HCEC 1CT (cell line): ENCODE data around the gene REV3L.
"Not testable (repeated sequence)": the region's sequence is repeated elsewhere in the genome, so short reads cannot be mapped to it uniquely, and the experiment has no call there.

ENCODE experiments used
- DNase-seq: peaks from one replicate; pipeline ENCODE4 v3.0.0-alpha.2; 2017

Gene REV3L

DNA sequence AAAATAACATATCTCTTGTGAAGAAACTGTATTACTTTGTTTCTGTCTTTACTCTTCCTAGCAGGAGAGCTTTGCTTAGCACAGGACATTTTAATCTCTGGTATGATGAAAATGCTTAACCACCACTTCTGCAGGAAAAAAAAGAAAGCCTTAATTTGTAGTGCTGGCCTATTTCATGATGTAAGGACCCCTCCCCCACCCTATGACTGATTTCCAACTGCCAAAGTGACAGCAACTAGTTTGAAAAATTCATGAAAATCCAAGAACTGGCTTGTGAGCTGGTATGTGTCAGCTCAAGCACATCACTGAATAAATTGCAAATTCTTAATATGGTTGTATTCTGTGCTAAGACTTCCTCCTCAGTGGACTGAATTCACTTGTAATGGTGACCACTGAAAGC is 125.3 kb downstream of the REV3L start:
- no peak for DNase-seq

DNA sequence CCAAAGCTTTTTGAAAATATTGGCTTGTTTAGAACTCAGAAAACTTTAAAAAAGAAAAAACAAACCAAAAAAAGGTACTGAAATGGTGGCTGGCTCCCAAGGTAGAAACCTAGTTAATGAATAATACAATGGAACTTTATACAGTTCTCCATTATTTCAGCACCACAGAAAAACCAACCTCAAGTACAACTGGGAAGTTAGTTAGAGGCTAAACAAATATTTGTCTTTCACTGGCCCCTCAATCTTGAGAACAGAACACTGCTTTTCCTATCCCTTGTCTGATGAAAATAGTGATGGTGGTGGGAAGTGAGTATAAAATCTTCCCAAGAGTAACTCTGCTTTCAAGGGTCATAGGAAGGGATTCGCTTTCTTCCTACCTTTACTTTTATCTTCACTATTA is 126.5 kb downstream of the REV3L start:
- DNase-seq, result no peak

DNA sequence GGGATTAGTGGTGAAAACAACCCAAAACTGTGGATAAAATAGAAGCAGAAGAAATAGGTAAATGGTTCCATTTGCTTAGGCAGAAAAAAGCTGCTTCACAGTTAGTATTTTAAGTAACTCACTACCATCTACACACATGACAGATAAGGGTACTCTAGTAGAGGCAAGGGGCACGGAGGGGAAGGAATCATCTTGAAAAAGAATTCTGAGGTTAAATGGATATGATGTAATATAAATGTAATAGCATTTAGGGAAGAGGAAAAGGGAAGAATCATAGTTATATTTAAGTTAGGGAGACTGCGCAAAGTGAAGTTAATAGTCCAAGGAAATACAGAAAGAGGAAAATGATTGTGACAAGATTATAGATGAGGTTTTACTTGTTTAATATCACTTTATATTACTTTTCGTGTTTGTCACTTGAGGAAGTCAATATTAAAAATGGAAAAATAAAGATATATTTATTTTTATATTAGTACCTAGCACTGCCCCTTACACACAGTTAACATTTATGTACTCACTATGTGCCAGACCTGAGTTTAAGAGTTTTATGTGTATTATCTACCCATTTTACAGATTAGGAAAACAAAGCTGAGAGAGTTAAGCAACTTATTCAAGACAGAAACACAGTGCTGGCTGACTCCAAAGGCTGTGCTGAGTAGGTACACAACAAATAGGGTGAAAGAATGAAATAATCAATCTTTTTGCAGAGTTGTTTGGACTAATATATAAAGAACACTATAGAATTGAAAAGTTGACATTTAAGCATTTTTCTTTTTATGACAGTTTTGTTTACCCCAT is 128.1 kb downstream of the REV3L start:
- no peak for DNase-seq

DNA sequence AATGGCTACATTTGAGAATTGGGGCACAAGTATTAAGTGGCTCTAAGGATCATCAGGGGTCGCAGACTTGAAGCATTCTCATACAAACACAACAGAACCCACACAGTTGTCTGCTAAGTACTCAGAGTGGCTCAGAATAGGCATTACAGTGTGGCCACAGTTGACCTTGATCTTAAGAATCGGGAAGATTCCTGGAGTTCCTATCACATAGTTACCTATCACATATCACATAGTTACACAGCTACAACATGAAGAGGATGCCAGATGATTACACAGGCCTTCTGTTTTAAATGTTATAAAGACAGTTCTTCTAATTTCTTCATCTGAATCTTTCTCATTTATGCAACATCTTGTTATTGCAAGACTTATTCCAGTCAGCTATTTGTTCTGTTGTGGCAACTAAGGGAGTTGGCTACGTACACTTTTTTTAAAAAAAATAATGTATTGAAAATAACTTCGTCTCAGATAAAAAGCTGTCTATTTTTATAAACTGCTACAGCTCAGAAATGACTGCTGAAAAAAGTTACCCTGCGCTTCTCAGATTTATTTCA is 129.0 kb downstream of the REV3L start:
- no peak for DNase-seq

DNA sequence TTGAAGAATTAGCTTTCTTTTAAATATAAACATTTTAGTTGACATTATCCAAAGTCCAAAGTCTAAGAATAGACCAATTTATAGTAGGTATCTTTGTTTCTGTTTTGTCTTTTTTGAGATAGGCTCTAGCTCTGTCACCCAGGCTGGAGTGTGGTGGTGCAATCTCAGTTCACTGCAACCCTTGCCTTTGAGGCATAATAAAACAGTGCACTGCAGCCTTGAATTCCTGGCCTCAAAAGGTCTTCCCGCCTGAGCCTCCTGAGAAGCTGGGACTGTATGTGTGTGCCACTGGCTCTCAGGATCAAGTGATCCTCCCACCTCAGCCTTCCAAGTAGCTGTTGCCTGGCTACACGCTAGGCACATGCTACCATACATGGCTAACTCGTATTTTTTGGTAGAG is 135.4 kb downstream of the REV3L start:
- DNase-seq, result no peak

DNA sequence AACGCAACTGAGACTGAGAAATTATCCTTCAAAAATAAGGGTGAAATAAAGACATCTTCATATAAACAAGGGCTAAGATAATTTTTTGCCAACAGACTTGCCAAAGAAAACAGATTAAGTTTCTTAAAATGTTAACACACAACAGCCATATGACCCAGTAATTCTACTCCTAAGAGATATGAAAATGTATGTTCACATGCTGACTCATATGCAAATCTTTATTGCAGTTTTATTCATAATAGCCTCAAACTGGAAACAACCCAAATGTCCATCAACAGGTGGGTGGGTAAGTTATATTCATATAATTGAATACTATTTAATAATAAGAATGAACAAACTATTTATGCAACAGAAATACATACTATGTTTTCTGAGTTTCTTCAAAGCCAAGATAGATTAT is 140.1 kb downstream of the REV3L start:
- DNase-seq, result peak; percentile 20

DNA sequence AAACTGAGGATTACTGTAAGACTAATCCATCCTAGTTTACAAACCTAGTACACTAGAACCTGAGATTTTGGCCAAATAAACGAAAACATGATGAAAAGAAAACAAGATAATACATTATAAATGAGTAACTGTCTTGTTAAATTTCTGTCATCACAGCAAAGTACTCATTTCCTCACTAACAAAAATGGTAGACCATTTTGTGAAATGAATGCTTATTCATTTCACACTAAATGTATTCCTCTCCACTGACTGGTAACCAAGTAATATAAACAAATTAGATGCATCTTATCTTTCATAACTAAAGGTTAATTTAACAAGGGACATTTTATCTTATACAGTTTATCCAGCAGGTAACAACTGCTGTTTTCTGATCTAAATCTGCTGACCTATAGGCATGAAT is 143.7 kb downstream of the REV3L start:
- no peak for DNase-seq

DNA sequence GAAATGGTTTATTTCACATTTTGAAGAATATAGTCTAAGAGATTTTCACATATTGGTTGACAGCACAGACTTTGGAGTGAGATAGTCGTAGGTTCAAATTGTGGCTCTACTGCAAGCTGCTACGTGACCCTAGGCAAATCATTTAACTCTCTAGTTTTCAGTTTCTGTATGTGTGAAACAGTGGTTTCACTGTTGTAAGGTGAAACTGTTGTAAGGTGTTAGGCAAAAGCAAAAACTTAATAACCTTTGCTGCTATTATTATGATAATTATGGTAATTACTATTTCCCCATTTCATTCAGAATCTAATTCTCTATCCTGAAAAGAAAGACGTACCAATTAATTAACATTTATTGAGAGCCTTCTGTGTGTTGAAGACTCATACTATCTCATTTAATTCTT is 144.2 kb downstream of the REV3L start:
- DNase-seq, result no peak

DNA sequence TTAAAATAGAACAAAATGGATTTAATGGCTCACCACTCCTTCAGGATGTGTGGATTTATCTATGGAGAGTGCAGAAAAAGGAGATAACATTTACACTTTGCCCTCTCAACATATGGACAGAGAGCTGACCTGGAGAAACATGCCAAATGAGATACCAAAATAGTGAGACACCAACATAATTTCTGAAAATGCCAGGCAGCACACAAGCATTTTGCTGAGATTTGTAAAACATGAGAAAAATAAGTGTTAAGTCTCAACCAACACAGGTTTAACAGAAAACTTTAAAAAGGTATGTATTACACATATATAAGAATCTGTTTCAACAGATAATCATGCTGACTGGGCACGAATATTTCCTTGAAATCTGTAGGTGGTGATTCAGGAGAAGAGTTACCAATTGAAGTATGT is 145.2 kb downstream of the REV3L start:
- no peak for DNase-seq

DNA sequence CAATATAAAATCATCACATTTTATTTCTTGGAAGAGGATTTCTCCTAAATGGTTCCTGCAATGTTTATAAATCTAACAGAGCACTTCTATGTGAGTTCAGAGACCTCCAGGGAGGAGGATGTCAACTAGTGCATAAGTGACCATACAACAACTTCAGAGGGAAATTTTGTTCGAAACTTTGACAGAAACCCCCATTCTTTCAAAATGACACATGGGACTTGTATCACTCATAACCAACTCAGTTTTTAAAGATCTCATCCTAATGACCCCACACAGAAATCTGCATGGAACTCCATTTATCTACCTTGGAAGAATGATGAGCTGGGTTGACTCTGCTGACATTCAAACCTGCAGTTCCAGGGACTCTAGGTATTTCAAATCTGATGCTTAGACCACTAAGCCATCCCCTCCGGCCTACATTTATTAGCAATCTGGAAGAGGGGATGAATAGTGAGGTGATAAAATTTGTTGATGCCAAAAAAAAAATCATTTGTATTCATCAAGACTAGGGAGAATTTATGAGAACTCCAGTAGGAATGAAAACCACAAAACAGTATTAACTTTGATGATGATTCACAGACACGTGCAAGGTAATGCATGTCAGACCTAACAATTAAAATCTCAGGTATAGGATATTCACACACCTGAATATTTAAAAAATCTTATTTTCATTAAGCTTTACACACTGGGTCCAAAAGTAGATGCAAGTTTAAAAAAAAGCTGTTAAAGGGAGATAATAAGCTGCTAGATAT is 153.0 kb downstream of the REV3L start:
- no peak for DNase-seq

DNA sequence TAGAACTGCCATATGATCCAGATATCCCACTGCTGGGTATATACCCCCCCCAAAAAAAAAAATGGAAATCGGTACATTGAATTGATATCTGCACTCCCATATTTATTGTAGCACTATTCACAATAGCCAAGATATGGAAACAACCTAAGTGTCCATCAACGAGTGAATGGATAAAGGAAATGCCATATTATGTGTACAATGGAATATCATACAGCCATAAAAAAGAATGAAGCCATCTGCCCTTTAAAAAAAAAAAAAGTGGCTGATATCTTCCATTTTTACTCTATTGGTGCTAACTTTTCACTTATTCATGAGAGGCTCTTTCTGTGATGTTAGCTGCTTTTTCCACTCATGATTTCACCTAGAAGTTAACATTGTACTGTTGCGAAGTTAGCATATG is 156.5 kb downstream of the REV3L start:
- DNase-seq, result no peak

DNA sequence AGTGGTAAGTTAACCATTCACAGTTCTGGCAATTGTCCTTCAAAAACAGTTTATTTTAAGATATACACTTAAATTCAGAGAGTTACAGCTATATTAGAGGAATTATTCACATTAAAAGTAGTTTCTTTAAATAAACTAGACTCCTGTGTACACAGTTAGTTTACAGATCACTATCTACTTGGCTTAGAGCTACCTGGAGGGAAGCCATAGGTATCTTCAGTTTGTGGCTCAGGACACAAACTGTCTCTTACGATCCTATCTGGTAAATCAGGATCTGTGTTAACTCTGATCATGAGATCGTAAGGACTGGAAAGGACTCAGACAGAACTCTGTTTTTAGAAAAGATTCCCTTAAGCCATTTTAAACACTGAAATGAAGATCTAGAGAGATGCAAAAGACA is 160.9 kb downstream of the REV3L start:
- no peak for DNase-seq

DNA sequence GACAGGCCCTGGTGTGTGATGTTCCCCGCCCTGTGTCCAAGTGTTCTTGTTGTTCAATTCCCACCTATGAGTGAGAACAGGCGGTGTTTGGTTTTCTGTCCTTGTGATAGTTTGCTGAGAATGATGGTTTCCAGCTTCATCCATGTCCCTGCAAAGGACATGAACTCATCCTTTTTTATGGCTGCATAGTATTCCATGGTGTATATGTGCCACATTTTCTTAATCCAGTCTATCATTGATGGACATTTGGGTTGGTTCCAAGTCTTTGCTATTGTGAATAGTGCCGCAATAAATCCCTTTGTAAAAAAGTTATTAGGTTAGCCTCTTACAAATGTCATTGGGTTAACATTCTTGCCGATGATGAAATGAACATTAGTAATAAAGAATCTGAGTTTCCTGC is 175.1 kb downstream of the REV3L start:
- not testable (repeated sequence) for DNase-seq

DNA sequence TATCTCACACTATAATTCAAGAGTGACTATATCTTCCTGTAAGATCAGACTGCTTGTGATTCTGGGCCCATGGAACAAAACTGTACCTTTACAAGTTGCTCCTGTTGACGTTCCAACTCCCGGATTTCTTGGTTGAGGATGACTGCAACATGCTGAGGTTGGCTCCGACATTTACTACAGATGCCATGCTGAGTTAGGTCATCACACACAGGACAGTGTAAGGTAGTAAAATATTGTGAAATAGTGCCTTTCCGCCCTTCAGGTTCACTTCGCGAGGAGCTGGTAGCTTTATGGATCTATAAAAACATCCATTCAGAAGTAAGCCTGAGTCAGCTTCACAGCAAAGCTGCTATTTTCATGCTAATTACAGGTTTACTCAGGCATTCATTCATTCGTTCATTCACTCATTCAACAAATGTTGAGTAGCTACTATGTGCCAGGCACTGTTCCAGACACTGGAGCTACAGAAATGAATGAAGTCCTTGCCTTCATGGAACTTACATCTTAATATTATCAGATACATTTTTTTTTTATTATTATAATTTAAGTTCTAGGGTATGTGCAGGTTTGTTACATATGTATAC is 175.7 kb downstream of the REV3L start:
- DNase-seq, result no peak

DNA sequence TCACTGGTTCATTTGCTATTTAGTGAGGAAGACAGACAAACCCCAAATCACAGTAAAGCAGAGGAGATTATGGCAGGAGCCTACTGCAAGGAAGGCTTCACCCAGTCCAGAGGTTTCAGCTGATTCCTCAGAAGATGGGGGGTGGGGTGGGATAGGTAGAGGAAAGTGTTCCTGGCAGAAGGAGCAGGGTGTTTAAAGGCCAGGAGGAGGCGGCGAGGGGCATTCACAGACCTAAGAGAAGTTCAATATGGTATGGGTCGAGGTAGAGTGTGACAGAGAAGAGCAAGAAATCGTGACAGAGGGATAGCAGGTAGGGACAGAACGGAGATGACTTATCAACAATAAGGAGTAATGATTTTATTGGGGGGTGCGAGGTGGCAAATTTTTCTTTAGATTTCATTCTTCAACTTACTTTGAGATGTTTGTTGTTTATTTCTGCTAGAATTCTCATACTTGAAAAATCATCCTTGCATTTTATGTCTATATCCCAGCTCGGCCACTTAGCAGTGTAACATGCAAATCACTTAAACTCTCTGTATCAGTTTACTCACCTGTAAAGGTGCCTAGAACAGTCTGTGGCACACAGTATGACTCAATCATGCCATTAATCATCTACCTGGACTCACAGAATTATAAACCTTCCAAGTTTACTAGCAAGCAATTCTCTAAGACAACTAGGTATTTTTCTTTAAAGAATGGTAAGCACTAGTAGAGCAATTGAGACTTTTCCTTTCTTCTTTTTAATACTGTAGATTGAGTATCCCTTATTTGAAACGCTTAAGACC is 176.7 kb downstream of the REV3L start:
- no peak for DNase-seq

DNA sequence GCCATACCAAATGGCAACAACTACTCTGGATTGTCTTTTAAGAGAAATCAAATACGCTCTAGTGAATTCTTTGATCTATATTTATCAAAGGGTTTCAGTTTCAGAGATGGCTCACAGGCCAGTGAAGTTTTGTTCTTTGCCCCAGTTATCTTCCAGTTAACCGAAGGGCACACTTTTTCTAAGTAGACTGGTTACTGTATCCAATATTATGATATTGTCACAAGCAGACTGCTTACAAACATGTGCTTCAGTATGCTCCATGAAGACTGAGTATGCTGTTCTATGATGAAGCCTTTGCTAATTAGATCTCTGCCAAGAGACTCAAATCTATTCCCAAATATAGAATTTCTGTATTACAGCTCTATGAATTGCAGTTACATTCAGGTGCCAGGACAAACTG is 181.1 kb downstream of the REV3L start:
- DNase-seq, result no peak

DNA sequence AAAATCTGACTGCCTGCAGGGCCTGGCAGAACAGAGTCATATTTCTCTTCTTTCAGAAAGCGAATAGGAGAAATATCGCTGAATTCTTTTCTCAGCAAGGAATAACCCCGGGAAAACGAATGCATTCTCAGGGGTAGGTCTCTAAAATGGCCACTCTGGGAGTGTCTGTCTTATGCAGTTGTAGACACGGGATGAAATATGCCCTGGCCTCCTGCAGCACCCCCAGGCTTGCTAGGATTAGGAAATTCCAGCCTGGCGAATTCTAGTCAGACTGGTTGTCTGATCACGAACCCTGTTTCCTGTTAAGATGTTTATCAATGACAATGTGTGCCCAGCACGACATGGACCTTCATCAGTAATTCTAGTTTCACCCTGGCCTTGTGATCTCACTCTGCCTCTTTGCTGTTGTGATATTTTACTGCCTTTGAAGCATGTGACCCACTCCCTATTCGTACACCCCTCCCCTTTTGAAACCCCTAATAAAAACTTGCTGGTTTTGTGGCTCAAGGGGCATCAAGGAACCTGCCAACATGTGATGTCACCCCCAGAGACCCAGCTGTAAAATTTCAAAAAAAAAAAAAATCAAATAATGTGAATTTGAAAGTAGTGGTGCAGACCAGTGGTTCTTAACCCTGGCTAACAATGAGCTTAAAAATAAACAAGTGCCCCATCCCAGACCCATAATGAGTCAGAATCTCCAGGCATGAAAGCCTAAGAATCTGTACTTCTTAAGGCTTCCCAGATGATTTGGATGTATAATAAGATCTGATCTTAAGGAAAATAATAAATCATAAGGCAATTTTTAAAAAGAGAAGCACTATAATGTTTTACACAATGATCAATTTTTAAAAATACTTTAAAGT is 181.8 kb downstream of the REV3L start:
- not testable (repeated sequence) for DNase-seq

DNA sequence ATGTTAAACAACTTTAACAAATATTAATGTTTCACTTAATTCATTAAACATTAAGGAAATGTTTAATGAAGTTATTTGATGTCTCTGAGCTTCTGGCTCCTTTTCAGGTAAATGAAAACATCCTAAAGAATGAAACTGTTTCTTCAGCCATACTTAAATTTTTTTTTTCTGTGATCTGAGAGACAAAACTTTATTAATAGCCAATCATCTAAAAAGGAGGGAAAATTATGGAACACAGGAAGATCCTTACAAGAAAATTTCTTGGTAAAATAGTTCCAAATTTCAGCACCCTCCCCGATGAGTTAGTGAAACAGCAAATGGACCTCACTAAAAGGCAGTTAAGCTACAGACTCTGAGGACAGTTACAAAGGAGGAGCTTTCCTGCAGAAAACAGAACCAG is 185.2 kb downstream of the REV3L start:
- DNase-seq, result no peak

DNA sequence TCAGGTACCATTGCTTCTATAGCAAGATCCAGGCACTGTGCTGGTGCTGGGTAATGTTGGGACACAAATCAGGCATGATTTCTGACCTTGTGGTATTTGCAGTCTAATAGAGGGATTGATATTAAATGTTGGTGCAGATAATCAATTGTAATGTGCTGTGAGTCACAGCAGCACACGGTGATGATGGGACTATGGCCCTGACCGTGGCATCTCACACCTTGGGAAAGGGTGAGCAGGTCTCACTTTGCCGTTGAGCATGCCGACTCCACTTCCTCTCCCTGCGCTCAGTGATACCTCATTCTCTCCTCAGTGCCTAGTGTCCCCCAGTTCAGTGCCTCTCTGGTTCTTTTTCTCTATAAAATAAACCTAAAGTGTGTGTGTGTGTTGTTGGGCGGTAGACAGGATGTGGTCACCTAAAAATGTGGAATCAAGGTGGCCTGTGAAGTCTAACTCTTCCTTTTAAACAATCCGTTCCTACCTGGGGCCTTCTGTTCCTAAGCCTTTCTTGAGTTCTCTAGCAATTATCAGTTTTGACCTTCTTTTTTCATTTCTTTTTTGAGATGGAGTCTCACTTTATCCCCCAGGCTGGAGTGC is 188.5 kb downstream of the REV3L start:
- DNase-seq, result no peak

DNA sequence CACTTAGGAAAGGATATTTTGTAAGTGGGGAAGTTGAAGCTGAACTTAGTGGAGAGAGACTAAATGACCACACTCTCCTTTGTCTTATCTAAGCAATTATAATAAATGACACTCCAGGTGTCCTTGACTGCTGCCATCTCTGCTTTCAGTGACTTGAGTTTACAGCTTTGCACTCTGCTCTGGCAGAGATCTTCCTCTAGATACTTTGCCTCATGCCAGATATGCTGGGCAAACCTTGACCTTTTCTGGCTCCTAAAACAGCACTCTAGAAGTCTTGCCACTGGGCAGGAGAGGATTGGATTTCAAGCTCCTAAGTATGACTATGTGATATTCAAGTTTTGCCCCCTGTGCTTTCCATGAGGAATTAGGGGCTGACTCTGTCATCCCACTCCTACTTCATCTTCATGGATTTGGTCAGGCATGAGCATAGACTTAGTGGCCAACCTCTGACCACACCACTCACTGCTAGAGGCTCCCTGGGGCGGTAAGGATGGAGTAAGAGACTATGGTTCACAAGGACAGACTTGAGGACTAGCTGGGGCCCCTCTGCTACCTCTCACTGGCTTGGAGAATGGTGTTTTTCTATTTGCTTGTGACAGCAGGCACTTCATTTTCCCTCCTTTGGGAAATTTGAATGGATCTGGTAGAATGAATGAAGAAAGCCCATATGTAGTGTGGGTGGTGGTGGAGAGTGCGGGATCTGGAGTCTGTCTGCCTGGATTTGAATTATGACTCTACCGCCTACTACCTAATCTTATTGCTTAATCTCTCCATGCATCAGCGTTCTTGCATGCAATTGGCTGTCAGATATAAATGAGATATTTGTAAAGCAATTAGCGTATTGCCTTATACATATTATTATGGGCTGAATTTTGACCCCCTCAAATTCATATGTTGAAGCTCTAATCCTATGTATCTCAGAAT is 191.4 kb downstream of the REV3L start:
- DNase-seq, result no peak
